GM12891 (cell line): ENCODE results near the gene STOX2.

Experiments used
- POLR2A ChIP-seq: IDR thresholded peaks from 2 replicates; pipeline ENCODE4 v1.6.1; 2011; ENCODE audit warnings: low read depth, low read length, control low read depth
- POLR2AphosphoS5 ChIP-seq: IDR thresholded peaks from 2 replicates; pipeline ENCODE4 v1.6.1; 2011; ENCODE audit warnings: low read depth, low read length, control low read depth
- TAF1 ChIP-seq: IDR thresholded peaks from 2 replicates; pipeline ENCODE4 v1.6.1; 2011; ENCODE audit warnings: low read depth, low read length, control low read depth

- TF ChIP-seq POLR2A: no peak
- no peak for TF ChIP-seq TAF1
- no peak for TF ChIP-seq POLR2AphosphoS5
Measured at GRCh38 chr4:183860119-183860518, 45.0 kb upstream of the STOX2 start.
